Activated naive CD4-positive, alpha-beta T cell treated with anti-CD3 and anti-CD28 coated beads, Interleukin-2, amount 50 U/mL, for 72 hours (primary cell): ENCODE measurements around the gene PITPNC1. TPM values are rescaled to one million over a fixed set of nuclear protein-coding genes. Genes with fewer than 3 reads are reported as not detected.
"Not testable (repeated sequence)": the region's sequence is repeated elsewhere in the genome, so short reads cannot be mapped to it uniquely, and the experiment has no call there.

Experiments used
- ATAC-seq, 2 donors: fragments of 150-1000 bp; cut with Tn5 transposase; 2 replicates each; pipeline ENCODE4 v1.10.0; 2021; ENCODE audit warnings: mild to moderate bottlenecking in 2 of 2, moderate library complexity in 2 of 2
- DNase-seq, 2 donors: peaks; one replicate each; pipeline ENCODE4 v3.0.0; 2021 to 2022; ENCODE audit warnings: low spot score in 2 of 2
- H3K27ac Mint-ChIP-seq, 2 donors: one replicate each; pipeline ENCODE4 v1.8.0; 2022; ENCODE audit warnings: mild to moderate bottlenecking in 2 of 2, mixed read lengths in 2 of 2
- H3K36me3 Mint-ChIP-seq, 2 donors: one replicate each; pipeline ENCODE4 v1.8.0; 2022; ENCODE audit warnings: mixed read lengths in 2 of 2
- H3K9me3 Mint-ChIP-seq, 2 donors: one replicate each; pipeline ENCODE4 v1.8.0; 2022; ENCODE audit warnings: mixed read lengths in 2 of 2
- total RNA-seq, 2 donors: library from RNA; stranded (reverse); gene quantifications; one replicate each; pipeline ENCODE4 v1.2.3, GENCODE V29; 2022

PITPNC1 gene
- total RNA-seq, 2 donors from 2014 or later, result 56.8 to 65.3 TPM

DNA sequence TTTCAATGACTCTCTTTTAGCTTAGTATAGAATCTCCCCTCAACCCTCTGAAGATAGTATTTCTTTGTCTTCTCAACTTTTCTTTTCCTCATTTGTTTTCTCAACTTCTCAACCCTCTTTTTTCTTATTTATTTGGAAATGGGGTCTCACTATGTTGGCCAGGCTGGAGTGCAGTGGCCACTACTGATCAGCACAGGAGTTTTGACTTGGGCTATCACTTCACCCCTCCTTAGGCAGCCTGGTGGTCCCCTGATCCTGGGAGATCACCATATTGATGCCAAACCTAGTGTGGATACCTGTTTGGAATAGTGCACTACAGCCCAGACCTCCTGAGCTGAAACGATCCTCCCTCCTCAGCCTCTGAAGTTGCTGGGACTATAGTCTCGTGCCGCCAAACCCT is 79.8 kb downstream of the PITPNC1 start:
- Mint-ChIP-seq H3K9me3 (peaks cover 6 to 18% of the 10 kb centered on the region in 2 donors), H3K27ac (peak overlapping the region; percentile 73 to 81), H3K36me3 (peaks cover 13 to 52% of the 10 kb centered on the region in 2 donors)
- DNase-seq (peak in 1 of 2 donors; percentile 14), ATAC-seq (no peak)

DNA sequence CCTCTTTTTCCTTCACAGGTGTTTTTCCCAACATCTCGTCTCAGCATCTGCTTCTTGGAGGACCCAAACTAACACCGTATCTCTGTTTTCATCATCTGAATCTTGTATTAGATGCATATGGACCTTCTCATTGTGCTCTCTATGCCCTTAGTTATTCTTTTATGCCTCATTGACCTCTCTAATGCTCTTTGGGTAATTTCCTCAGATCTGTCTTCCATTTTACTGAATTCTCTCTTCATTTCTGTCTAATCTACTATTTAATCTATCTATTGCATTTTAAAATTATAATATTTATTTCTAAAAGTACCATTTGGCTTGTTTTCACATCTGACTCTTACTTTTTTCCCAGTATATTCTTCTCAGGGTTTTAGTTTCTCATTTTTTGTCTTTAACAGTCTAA is 81.1 kb downstream of the PITPNC1 start:
- DNase-seq (no peak), ATAC-seq (no peak)
- Mint-ChIP-seq H3K27ac (peak overlapping the region; percentile 46 to 81), H3K36me3 (peaks cover 13 to 46% of the 10 kb centered on the region in 2 donors), H3K9me3 (peaks cover 6 to 18% of the 10 kb centered on the region in 2 donors)

DNA sequence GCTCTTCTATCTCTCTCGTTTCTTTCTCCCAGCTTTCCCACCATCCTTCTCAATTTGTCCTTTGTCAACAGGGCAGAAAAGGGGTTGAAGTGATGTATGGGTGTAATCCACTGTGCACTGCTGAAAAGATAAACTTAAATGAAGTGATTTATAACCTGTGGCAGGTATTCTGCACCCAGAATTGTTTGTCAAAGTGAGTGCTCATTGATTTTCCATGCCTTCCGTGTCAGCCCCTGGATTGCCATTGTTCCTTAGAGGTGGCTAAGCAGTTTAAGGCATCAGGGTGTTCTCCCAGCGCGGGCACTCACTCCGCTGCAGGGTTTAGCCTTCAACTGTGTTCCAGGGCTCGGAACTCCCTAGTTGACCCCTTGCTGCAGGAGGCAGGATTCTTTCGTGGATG is 82.9 kb downstream of the PITPNC1 start:
- H3K27ac Mint-ChIP-seq, result peak overlapping the region in 1 of 2 donors; percentile 76

DNA sequence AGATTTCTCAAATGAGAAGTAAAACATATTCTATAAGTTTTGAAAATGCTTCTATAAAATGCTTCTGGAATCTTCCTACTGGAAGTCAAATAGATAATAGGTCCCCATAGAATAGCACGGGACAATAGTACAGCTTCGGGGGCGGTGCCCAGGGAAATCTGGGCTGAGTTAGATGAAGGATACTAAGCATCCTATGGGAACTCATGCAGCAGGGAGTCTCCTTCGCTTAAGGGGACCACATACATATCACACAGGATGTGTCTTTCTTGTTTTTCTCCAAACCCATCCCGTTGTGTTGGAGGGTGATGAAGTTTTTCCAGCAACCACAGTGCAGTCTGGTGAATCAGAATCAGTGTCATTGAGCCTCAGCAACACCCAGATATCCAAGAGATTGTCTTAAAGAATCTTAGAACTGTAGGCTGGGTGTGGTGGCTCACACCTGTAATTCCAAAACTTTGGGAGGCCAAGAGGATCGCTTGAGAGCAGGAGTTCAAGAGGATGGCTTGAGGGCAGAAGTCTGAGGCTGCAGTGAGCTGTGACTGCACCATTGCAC is 84.2 kb downstream of the PITPNC1 start:
- peaks cover 6 to 18% of the 10 kb centered on the region in 2 donors for H3K9me3 Mint-ChIP-seq
- peak; percentile 87 to 89 for ATAC-seq
- peaks cover 13 to 46% of the 10 kb centered on the region in 2 donors for H3K36me3 Mint-ChIP-seq
- H3K27ac Mint-ChIP-seq, result peak overlapping the region; percentile 76 to 95
- peak in 1 of 2 donors; percentile 52 for DNase-seq

More for the DNA sequence above, 82.9 kb downstream of the PITPNC1 start:
- Mint-ChIP-seq H3K9me3 (peaks cover 6 to 18% of the 10 kb centered on the region in 2 donors), H3K36me3 (peaks cover 13 to 46% of the 10 kb centered on the region in 2 donors)
- DNase-seq, result peak in 1 of 2 donors; percentile 28
- no peak for ATAC-seq

- ATAC-seq (no peak), DNase-seq (no peak)
- peaks cover 6 to 17% of the 10 kb centered on the region in 2 donors for H3K9me3 Mint-ChIP-seq
- peak overlapping the region in 1 of 2 donors; percentile 76 for H3K27ac Mint-ChIP-seq
- H3K36me3 Mint-ChIP-seq, result peaks cover 13 to 49% of the 10 kb centered on the region in 2 donors
Observed at GRCh38 chr17:67461876-67462275, 84.8 kb downstream of the PITPNC1 start.

DNA sequence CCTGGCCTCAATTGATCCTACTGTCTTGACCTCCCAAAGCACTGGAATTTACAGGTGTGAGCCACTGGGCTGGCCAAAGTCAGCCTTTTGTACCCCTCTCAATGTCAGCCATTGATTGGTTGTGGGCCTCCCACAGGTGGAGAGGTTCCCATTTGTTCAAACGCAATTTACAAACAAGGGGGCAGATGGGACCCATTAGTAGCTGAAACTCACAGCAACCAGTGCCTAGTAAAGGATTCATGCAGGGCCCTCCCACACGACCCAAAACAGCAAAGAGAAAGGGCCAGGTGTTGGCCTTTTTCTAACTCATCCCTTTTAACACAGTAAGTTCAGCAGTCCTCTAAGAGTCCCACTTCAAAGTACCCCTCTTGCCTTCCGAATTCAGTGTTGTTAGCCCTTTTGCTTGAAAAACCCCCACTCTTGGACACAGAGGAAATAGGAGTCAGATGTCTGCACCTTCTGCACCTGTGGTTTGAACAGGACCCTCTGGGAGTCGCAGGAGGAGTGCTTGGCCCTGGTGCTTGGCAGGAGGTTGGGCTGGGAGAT is 89.2 kb downstream of the PITPNC1 start:
- Mint-ChIP-seq H3K27ac (peak overlapping the region in 1 of 2 donors; percentile 74), H3K9me3 (no peaks in the 10 kb centered on the region), H3K36me3 (peaks cover 0 to 15% of the 10 kb centered on the region in 2 donors)
- peak; percentile 20 to 31 for ATAC-seq
- no peak for DNase-seq

- ATAC-seq (peak; percentile 28 to 41), DNase-seq (peak in 1 of 2 donors; percentile 30)
- Mint-ChIP-seq H3K27ac (peak overlapping the region; percentile 76 to 85), H3K9me3 (peaks cover 0 to 6% of the 10 kb centered on the region in 2 donors), H3K36me3 (peaks cover 0 to 15% of the 10 kb centered on the region in 2 donors)
Observed at GRCh38 chr17:67467500-67468455, 90.7 kb downstream of the PITPNC1 start.

DNA sequence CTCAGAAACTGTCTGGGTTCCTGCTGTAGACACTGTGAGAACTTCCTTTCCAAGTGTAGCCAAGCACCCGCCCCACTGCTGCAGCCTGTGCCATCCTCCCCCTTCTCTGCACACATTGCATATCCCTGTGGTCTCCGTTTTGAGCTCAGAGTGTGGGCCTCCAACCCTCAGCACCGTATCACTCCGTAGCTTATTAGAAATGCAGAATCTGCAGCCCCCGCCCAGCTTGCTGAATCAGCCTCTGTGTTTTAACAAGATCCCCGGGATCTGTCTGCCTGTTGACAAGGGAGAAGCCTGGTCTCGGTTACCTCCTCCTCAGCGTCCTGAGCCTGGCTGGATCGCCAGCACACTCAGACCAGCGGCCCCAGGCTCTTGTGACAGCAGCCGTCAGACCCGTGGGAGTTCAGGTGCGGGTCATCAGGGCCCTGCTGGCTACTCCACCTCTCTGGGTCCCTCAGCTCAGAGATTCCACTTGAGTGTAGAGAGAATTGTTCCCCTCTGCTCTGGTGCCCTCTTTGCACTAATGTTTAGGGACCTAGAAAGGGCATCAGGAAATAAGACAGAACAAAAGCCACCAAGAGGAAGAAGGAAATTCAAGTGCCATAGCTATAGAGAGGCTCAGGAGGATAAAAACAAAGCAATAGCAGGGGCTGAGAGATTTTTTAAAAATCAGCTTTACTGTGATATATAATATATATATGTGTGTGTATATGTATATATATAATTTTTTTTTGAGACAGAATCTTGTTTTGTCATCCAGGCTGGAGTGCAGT is 92.3 kb downstream of the PITPNC1 start:
- Mint-ChIP-seq H3K36me3 (peaks cover 0 to 15% of the 10 kb centered on the region in 2 donors), H3K9me3 (peaks cover 0 to 6% of the 10 kb centered on the region in 2 donors), H3K27ac (peak overlapping the region; percentile 76 to 84)
- peak; percentile 26 to 64 for ATAC-seq
- DNase-seq, result no peak

- DNase-seq, result no peak
- peaks cover 0 to 15% of the 10 kb centered on the region in 2 donors for H3K36me3 Mint-ChIP-seq
- H3K27ac Mint-ChIP-seq, result peak overlapping the region in 1 of 2 donors; percentile 46
- ATAC-seq, result no peak
- peaks cover 0 to 6% of the 10 kb centered on the region in 2 donors for H3K9me3 Mint-ChIP-seq
Observed at GRCh38 chr17:67470163-67470562, 93.1 kb downstream of the PITPNC1 start.

DNA sequence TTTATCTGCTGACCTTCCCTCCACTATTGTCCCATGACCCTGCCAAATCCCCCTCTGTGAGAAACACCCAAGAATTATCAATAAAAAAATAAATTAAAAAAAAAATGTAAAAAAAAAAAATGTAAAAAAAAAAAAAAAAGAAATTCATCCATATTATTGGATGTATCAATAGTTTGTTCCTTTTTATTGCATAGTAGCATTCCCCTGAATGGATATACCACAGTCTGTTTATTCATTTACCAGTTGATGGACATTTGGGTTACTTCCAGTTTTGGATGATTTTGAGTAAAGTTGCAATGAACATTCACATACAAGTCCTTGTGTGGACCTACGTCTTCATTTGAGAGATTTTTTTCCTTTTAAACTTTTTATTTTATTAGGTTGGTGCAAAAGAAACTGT is 94.0 kb downstream of the PITPNC1 start:
- DNase-seq (no peak), ATAC-seq (no peak)
- Mint-ChIP-seq H3K27ac (no peak overlapping the region), H3K9me3 (peaks cover 0 to 6% of the 10 kb centered on the region in 2 donors), H3K36me3 (peaks cover 0 to 15% of the 10 kb centered on the region in 2 donors)

GRCh38 chr17:67472606-67473005 is 95.5 kb downstream of the PITPNC1 start:
- H3K27ac Mint-ChIP-seq, ATAC-seq, H3K9me3 Mint-ChIP-seq, DNase-seq: not testable (repeated sequence)
- peaks cover 0 to 10% of the 10 kb centered on the region in 2 donors for H3K36me3 Mint-ChIP-seq

GRCh38 chr17:67474081-67474661 is 97.1 kb downstream of the PITPNC1 start:
- Mint-ChIP-seq H3K36me3 (peaks cover 3 to 10% of the 10 kb centered on the region in 2 donors), H3K9me3 (peaks cover 0 to 6% of the 10 kb centered on the region in 2 donors)
- ATAC-seq, result no peak

GRCh38 chr17:67475161-67475937 is 98.3 kb downstream of the PITPNC1 start:
- peak; percentile 46 to 66 for ATAC-seq
- peak; percentile 76 to 79 for DNase-seq
- H3K27ac Mint-ChIP-seq, result peak overlapping the region; percentile 93 to 100
- H3K36me3 Mint-ChIP-seq, result peaks cover 5 to 10% of the 10 kb centered on the region in 2 donors
- peaks cover 0 to 6% of the 10 kb centered on the region in 2 donors for H3K9me3 Mint-ChIP-seq

More at GRCh38 chr17:67474081-67474661, 97.1 kb downstream of the PITPNC1 start:
- DNase-seq, result no peak
- peak overlapping the region; percentile 93 to 100 for H3K27ac Mint-ChIP-seq

DNA sequence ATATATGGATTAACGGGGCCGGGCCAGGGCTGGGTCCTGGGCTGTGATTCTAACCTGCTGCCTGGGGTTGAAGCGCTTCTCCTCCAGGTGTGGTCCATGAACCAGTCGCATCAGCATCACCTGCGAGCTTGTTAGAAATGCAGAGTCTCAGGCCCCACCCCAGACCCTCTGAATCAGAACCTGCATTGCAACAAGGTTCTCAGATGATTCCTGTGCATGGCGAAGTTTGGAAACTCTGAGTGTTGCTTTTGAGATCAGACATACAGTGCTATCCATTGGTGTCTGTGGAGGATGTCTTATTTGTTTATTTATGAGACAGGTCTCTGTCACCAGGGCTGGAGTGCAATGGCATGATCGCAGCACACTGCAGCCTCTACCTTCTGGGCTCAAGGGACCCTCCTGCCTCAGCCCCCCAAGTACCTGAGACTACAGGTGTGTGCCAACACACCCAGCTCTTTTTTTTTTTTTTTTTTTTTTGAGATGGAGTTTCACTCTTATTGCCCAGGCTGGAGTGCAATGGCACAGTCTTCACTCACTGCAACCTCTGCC is 99.8 kb downstream of the PITPNC1 start:
- ATAC-seq (peak; percentile 19 to 46), DNase-seq (no peak)
- Mint-ChIP-seq H3K36me3 (peaks cover 2 to 5% of the 10 kb centered on the region in 2 donors), H3K9me3 (peaks cover 0 to 2% of the 10 kb centered on the region in 2 donors), H3K27ac (peak overlapping the region; percentile 45 to 100)

GRCh38 chr17:67477687-67478086 is 100.6 kb downstream of the PITPNC1 start:
- Mint-ChIP-seq H3K9me3 (no peaks in the 10 kb centered on the region), H3K27ac (peak overlapping the region; percentile 95 to 100), H3K36me3 (peaks cover 4 to 5% of the 10 kb centered on the region in 2 donors)
- ATAC-seq (peak; percentile 79 to 88), DNase-seq (peak; percentile 64 to 82)
